ENCODE data around the gene NTN1. TPM values are rescaled to one million over a fixed set of nuclear protein-coding genes. Genes with fewer than 3 reads are reported as not detected.

The NTN1 gene
- total RNA-seq, 1 donor from 2014 or later = 5.8 TPM

DNA sequence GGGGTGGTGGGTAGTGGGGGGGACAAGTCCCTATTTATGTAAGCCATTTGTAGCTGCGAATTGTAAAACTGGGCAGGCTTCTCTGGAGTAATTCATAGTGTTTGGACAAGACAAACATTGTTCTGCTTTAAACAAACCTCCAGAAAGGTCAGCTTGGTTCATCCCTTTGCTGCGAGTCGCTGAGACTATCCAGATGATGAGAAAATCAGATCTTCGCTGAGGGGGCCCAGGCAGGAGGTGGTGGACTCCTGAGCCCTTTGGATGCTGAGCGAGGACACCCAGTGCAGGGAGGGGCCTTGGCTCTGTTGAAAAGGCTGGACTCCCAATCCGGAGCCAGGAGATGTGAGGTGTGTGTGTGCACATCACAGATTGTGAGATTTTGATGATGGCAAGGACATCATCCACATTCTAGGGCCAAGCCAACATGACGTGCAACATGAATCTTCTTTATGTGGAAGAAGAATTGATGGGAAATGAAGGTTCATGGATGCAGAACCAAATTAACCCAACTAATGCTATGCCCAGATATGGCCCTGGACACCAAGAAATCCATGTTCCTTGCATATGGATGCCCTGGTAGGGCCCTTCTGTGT lies 15.0 kb upstream of the NTN1 start:
- no peak for DNase-seq (ENCODE audit: low spot score)

GRCh38 chr17:9007052-9007714 lies 14.1 kb upstream of the NTN1 start:
- no peak for DNase-seq (ENCODE audit: low spot score)

DNA sequence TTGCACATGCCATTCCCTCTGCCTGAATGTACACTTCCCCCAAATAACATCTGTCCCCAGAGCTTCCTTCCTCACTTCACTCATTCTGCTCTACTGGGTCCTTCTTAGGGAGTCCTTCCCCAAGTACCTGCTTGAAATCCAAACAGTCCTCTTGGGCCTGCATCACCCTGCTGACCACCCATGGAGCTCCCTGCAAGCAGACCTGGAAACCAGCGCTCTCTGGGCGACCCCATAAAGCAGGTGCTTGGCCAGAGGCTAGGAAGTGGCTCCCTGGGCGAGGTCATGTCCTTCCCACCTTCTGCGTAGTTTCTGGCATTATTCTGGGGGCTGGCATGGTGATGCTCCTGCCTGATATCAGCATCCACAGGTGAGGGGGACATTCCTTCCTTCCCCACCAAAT lies 12.2 kb upstream of the NTN1 start:
- DNase-seq (ENCODE audit: low spot score) = no peak

DNA sequence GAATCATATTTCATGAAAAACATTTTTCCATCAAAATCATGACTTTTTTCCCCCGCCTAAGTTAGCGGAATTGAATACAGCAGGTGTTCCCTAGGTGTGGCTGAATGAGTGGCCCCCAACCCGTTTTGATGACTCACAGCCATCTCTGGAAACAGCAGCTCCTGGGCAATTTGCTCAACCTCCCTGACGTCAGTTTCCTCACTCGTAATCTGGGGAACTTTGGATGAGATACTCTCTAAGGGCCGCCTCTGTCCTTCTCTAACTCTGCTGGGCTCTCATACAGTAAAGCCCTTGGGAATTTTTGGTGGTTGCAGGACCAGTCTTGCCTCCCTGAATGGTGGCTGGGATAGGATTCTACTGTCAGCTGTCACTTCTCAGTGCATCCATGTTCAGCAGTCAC lies 11.6 kb upstream of the NTN1 start:
- no peak for DNase-seq (ENCODE audit: low spot score)

DNA sequence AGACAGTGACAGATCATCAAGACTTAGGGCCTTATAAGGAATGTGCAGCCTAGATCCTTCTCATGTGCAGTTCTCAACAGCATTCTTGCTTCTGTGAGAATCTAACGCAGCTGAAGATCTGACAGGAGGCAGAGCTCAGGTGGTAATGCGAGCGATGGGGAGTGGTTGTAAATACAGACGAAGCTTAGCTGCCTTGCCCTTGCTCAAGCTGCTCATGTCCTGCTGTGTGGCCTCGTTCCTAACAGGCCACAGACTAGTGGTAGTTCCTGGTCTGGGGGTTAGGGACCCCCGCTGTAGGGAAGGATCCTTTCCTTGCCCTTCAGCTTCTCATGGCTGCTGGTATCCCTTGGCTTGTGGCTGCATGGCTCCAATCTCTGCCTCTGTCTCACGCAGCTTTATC lies 10.3 kb upstream of the NTN1 start:
- DNase-seq (ENCODE audit: low spot score) = no peak

DNA sequence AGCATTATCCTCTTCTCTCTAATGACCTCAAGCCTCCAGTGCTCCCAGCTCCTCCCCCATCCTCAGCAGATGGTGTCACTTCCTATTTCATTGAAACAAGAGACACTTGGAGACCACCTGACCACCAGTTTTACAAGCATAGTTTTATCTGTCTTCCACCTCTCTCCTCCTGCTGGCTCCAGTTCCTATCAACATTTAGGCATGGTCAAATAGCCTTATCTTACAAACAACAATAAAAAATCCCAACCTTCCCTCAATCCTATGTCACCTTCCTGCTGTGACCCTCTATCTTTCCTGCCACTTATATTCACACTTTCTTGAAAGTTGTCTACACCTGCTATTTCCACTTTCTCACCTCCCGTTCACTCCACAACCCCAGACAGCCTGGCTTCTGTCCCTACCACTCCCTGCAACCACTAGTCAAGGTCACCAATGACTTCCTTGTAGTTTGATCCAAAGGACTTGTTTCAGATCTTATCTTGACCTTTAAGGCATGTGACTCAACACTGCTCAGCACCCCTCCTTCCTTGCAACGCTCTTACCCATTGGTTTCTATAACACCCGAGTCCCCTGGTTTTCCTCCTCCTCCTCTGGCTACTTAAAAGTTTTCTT lies 4.3 kb upstream of the NTN1 start:
- DNase-seq (ENCODE audit: low spot score) = no peak

DNA sequence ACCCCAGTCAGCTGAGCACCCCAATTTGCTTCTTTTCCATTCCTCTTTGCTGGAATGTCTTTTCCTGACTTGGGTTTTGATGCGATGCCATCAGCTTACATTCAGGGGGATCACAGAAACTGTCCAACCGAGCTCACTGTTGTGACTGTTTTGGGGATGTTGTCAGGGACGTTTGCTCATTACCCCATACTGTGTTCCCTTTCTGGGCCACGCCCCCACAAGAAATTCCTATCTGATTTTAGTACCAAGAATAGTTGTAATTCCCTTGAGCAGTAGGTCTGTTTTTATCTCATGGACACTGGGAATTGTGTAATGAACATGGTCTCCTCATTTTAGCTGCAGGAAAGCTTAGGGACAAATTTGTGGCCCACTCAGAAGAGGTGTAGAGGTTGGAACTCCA lies 2.6 kb upstream of the NTN1 start:
- no peak for DNase-seq (ENCODE audit: low spot score)

DNA sequence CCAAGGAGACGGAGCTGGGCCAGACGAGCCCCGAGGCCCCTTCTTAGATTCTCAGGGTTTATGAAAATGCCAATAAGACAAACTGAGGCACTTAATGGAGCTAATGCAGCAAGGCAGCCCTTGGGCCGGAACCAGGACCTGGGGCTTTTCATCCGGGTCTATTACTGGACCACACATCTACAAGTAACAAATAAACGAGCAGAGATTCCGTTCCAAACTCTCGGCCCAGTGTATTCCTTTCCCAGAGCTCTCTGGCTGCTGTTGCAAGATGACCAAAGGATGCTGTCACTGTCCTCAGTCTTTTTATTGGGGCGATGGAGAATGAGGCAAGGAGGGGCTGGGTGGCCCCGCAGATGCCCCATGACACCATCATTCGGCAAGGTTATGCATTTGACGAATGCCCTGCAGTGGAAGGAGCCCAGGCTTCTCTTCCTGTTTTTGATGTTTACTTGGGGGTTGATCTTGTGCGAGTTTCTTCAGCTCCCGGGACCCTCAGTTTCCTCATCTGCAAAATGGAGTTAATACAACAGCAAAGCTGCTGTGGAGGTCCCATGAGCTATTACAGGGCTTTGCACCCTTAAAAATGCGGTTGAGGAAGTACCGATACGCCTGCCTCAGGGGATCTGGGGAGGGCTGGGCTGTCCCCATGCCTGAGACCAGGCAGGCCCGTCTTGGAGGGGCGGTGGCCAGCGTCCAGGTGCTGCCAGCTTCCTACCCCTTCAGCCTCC lies 1.1 kb upstream of the NTN1 start:
- no peak for DNase-seq (ENCODE audit: low spot score)

- DNase-seq (ENCODE audit: low spot score) = no peak
These were observed 519 bp upstream of the NTN1 start for GRCh38 chr17:9020824-9021157.

- DNase-seq (ENCODE audit: low spot score) = no peak
These were observed 772 bp downstream of the NTN1 start for GRCh38 chr17:9021992-9022572.

DNA sequence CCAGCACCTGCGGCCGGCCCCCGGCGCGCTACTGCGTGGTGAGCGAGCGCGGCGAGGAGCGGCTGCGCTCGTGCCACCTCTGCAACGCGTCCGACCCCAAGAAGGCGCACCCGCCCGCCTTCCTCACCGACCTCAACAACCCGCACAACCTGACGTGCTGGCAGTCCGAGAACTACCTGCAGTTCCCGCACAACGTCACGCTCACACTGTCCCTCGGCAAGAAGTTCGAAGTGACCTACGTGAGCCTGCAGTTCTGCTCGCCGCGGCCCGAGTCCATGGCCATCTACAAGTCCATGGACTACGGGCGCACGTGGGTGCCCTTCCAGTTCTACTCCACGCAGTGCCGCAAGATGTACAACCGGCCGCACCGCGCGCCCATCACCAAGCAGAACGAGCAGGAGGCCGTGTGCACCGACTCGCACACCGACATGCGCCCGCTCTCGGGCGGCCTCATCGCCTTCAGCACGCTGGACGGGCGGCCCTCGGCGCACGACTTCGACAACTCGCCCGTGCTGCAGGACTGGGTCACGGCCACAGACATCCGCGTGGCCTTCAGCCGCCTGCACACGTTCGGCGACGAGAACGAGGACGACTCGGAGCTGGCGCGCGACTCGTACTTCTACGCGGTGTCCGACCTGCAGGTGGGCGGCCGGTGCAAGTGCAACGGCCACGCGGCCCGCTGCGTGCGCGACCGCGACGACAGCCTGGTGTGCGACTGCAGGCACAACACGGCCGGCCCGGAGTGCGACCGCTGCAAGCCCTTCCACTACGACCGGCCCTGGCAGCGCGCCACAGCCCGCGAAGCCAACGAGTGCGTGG lies 1.5 kb downstream of the NTN1 start:
- DNase-seq (ENCODE audit: low spot score) = no peak

- no peak for DNase-seq (ENCODE audit: low spot score)
These were observed 2.3 kb downstream of the NTN1 start for GRCh38 chr17:9023392-9024218.

DNA sequence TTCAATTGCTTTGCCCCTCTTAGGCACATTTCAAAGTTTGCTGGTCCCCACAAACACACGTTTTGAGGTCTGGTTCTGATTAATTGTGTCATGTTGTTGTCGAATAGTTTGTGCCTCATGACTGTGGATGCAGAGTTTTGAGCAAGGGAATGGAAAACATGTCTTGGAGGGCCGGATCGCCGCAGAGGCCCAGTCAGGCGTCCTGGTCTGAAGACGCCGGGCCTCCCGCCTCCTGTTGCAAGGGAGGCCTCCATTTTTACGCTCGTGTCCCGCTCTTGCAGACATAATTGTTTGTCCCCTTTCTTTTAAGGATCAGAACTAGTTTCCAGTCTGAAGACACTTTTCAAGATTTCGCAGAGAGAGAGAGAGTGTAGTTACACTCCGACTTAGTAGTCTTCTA lies 3.2 kb downstream of the NTN1 start:
- no peak for DNase-seq (ENCODE audit: low spot score)

GRCh38 chr17:9026741-9027140 lies 5.4 kb downstream of the NTN1 start:
- no peak for DNase-seq (ENCODE audit: low spot score)

DNA sequence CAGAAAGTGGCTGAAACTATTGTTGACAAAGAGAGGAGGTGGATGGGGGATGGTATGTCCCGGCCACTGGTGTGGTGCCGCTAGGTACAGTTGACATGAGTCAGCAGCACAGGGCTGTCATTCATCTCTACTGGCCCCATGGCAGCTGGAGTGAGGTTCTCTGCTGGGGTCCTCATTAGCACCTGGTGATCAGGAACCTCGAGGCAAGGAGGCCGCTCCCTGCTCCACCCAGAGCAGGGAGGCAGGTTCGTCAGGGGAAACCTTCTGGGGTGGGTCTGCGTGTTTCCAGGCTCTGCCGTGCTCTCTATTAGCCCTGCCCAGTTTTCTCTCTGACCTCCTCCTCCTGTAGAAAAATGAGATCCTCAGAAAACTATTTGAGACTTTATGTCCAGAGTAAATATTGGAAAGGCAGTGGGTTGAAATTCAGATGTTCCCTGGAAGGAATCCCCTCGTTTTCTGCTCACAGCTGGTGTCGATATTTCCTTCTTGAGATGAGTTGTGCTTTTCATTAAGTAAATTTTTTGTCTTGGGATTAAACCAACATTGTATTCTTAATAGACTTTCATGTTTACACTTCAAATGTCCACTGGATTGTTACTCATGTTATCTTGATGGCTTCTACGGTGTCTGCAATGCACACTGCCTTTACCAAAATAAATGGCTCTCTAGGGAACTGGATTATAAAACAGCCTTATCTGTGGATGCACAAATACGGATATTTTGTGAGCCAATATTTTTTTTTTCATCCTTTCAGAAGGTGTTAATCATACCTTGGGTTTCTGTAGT lies 7.1 kb downstream of the NTN1 start:
- DNase-seq (ENCODE audit: low spot score) = no peak

DNA sequence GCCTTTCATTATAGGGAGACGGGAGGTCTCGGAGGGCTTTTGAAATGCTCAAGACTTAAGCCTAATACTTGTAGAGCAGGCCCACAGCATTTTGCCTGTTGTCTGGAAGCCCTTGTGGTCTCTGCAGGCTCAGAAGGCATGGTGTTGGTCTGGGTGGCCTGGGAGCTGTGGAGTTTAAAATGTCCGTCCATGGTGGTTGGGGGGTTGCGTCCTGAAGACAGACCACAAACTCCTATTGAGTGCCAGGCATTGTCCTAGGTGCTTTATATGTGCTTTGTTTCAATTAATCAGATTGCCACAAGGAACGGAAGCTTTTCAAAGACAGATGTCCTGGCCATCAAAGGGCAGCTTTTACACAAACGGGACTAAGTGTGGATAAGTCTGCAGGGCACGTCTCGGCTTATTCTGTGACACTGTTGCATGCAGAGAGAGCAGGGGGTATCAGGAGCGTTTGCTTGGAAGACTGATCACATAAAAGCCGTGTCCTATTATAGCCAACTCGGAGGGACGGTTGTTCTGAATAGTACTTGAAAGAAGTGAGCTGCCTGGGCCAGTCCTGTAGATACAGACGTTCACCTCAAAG lies 7.8 kb downstream of the NTN1 start:
- DNase-seq (ENCODE audit: low spot score) = no peak

DNA sequence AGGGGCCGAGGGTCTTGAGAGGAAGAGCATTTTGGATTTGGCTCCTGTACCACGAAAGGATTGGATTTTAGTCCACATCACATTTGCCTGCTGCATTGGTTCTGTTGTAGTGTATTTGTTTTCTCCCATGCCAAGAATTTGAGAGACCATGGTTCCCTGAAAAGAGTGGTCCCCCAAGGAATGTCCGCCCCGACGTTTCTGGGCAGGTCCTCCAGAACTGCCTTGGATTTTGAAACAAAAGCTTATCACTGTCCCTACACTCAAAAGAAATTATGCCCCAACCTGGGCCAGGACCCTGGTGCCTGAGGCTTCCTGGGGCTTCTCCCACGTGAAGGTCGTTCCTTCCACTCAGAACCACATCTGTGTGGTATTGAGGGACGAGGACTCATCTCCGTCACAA lies 10.8 kb downstream of the NTN1 start:
- no peak for DNase-seq (ENCODE audit: low spot score)

DNA sequence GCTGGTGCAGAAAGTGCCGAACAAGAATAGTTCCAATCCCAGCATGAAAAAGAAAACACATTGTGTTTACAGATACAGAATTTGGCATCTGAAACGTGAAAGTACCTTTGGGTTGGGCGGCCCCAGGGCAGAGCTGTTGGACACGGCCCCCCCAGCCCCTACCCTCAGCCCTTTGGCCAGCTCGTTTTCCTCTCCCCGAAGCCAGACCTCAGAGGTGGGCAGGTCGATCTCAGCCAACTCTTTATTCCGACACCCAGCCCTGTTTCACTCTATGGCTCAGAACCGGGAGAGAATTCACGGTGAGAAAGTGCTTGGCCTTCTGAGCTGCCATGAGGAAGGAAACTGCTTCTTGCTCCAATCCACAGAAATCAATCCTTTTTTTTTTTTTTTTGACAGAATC lies 11.3 kb downstream of the NTN1 start:
- DNase-seq (ENCODE audit: low spot score) = no peak

- DNase-seq (ENCODE audit: low spot score) = no peak
These were observed 13.9 kb downstream of the NTN1 start for GRCh38 chr17:9035249-9035648.

GRCh38 chr17:9036336-9036735 lies 15.0 kb downstream of the NTN1 start:
- DNase-seq (ENCODE audit: low spot score) = no peak

Data from umbilical cord (tissue), 2 donors.